ENCODE results near the gene FNIP2.

GRCh38 chr4:158769175-158769921 is 522 bp downstream of the FNIP2 start:
- TF ChIP-seq CTCF (IDR thresholded peaks at IDR 0.05) (no peak), POLR2AphosphoS5 (IDR thresholded peaks at IDR 0.05) (no peak), POLR2A (IDR thresholded peaks at IDR 0.05) (no peak)
